Panc1 (cell line): Measurements from ENCODE around the gene DPH2.

Experiments used
- CTCF ChIP-seq: fragments of 450-650 bp; IDR thresholded peaks from 2 replicates; pipeline ENCODE4 v1.5.1; 2017; ENCODE audit warnings: mild to moderate bottlenecking
- TCF7L2 ChIP-seq: IDR thresholded peaks from 2 replicates; pipeline ENCODE4 v1.6.1; 2011; ENCODE audit warnings: mild to moderate bottlenecking, low read depth, low read length, inconsistent platforms

- no peak for TF ChIP-seq CTCF
- no peak for TF ChIP-seq TCF7L2
Observed at GRCh38 chr1:43991476-43992231, 21.8 kb downstream of the DPH2 start, which contains the start of gene CCDC24.
